SK-N-MC (cell line): Measurements from ENCODE around the gene DIPK1B.

Experiments
- DNase-seq: peaks from one replicate; pipeline ENCODE4 v3.0.0-alpha.2; 2011; ENCODE audit warnings: low read depth, low spot score
- H3K27ac ChIP-seq: fragments of 200-600 bp; sonication (generic); 2 replicates; pipeline ENCODE4 v1.5.1; 2016; ENCODE audit warnings: mixed run types
- H3K36me3 ChIP-seq: fragments of 200-600 bp; sonication (generic); 2 replicates; pipeline ENCODE4 v1.6.1; 2017; ENCODE audit warnings: antibody characterized with exemption, low read length, mixed read lengths; ENCODE audit not compliant: insufficient read depth
- H3K4me3 ChIP-seq: fragments of 200-600 bp; sonication (generic); 2 replicates; pipeline ENCODE4 v1.5.1; 2016
- H3K9ac ChIP-seq: fragments of 200-600 bp; sonication (generic); 2 replicates; pipeline ENCODE4 v1.8.0; 2017; ENCODE audit warnings: mixed run types, mixed read lengths; ENCODE audit not compliant: insufficient read length
- H3K9me3 ChIP-seq: fragments of 200-600 bp; sonication (generic); 2 replicates; pipeline ENCODE4 v1.6.1; 2017; ENCODE audit warnings: low read depth, mild to moderate bottlenecking, antibody characterized with exemption, low read length, moderate library complexity, mixed read lengths
- EZH2 ChIP-seq: fragments of 200-600 bp; sonication (generic); IDR thresholded peaks from one replicate; pipeline ENCODE4 v1.6.1; 2017; ENCODE audit warnings: antibody characterized with exemption
- FOXP2 ChIP-seq: optimal IDR thresholded peaks from 2 replicates; pipeline ENCODE3; 2011; ENCODE audit warnings: mild to moderate bottlenecking, moderate library complexity; ENCODE audit not compliant: insufficient read depth; ENCODE audit errors: extremely low read length, control extremely low read depth
- POLR2AphosphoS5 ChIP-seq: IDR thresholded peaks from 2 replicates; pipeline ENCODE4 v1.6.1; 2012; ENCODE audit warnings: mild to moderate bottlenecking, low read depth, low read length, borderline replicate concordance

Gene DIPK1B

DNA sequence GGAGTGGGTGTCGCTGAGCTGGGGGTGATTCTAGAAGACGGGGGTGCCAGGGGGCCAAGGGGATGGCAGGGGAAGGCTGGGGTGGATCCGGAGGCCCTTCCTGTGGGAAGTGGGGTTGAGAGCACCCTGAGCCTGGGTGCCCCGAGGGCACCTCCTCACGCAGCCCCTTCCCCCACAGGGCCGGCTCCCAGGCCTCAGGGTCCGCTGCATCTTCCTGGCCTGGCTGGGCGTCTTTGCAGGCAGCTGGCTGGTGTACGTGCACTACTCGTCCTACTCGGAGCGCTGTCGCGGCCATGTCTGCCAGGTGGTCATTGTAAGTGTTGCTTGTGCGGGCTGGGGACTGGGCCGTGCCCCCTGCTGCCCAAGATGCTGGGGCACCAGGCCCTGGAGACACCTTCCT lies 5.0 kb downstream of the DIPK1B start:
- H3K9ac ChIP-seq, result no peak overlapping the region
- H3K27ac ChIP-seq, result no peak overlapping the region
- H3K4me3 ChIP-seq, result no peak overlapping the region
- no peaks in the 10 kb centered on the region; the same call in 1 of the 2 replicates for H3K36me3 ChIP-seq
- H3K9me3 ChIP-seq, result no peaks in the 10 kb centered on the region
- TF ChIP-seq FOXP2, result no peak
- no peak for TF ChIP-seq EZH2
- TF ChIP-seq POLR2AphosphoS5, result no peak
- DNase-seq, result no peak

DNA sequence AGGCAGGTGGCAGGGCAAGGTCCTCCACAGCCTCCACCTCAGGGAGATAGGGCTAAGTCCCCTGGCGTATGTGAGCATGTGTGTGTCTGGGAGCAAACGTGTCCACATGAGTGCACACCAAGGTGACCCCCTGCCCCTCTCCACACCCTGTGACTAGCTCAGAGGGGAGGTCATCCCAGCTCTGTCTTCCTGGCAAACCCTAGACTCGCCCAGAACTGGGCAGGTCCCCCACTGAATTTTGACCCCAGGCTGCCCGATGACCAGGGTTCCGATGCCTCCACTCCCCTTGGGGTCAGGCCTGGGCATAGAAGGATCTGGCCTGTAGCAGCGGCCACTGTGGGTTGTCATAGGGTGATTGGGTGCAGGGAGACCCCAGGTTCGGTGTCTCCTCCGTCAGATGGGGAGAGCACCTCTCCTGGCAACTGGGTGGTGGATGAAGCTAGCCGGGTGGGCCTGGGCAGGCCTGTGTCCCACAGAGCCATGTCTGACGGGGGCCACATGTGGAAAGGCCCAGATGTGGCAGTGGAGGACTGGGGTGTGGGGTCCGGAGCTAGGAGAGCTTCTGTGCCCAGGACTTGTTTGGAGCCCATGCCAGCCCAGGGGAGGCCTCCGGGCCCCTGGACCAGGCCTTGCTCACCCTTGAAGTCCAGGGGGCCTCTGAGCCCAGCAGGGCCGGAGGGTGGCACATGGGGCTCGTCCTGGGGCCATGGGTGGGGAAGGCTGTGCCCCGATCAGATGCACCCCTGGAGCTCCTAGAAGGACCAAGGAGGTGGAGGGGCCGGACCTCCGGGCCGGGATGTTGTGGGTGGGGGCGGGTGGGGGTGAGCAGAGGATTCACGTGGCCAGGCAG lies 6.2 kb downstream of the DIPK1B start:
- Histone ChIP-seq H3K9me3 (no peaks in the 10 kb centered on the region), H3K27ac (no peak overlapping the region), H3K4me3 (no peak overlapping the region), H3K9ac (no peak overlapping the region), H3K36me3 (peaks cover 6% of the 10 kb centered on the region)
- DNase-seq, result no peak
- no peak for TF ChIP-seq FOXP2
- no peak for TF ChIP-seq POLR2AphosphoS5
- no peak for TF ChIP-seq EZH2

DNA sequence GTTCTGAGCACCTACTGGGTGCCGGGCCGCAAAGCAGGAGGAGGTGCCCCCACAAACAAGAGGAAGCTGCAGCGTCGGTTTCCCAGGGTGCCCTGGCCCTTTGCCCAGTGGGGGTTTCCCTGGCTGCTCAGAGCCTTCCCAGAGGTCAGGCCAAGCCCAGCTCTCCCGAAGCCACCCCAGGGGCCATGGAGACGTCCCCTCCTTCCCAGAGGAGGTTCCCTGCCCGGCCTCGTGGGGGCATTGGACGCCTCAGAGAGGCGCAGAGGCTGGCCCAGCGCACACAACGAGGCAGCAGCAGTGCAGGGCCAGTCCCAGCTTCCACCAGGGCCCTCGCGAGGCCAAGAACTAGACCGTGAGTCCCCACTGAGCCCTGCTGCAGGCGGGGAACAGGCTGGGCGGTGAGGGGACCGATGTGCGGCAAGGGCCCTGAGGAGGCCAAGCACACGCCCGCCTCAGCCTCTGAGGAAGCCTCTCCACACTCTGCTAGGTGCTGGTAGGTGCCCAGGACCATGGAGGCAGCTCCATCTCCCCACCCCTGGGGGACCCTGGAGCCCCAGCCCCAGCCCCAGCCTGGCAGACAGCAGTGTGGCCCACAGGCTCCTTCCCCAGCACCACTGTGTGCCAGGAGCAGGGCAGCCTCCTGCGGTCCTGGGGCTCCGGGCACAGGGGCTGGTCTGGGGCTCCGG lies 7.0 kb downstream of the DIPK1B start:
- Histone ChIP-seq H3K36me3 (peaks cover 13% of the 10 kb centered on the region), H3K4me3 (no peak overlapping the region), H3K9me3 (no peaks in the 10 kb centered on the region), H3K27ac (no peak overlapping the region), H3K9ac (no peak overlapping the region)
- TF ChIP-seq POLR2AphosphoS5, result no peak
- no peak for TF ChIP-seq FOXP2
- TF ChIP-seq EZH2, result no peak
- no peak for DNase-seq

DNA sequence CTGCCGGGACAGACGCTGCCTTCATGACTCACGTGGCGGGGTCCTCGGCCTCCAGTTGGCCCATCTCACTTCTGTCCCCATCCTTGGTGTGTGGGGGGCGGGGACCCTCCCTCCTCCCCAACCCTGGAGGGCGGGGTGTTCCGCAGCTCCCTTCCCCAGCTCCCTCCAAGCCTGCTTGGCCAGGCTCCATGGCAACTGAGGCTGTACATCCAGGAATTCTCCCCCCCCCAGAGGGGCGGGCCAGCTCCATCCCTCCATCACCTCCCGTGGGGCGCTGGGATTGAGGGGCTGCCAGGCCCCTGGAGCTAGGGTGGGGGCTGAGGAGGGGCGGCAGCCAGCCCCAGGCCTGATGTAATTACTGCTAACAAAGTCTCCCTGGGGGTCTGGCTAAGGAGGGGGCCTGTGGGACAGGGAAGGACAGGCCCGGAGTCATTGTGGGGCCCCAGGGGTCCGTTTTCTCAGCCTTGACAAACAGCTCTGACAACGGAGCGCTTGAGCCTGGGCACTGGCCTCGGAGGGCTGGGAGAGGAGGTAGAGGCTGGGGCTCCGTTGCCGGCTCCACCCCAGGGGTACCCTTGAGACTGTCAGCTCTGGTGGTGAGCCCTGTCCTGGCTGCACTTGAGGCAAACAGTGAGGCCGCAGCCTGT lies 8.0 kb downstream of the DIPK1B start:
- DNase-seq, result no peak
- H3K4me3 ChIP-seq, result no peak overlapping the region
- H3K9me3 ChIP-seq, result no peaks in the 10 kb centered on the region
- no peak for TF ChIP-seq FOXP2
- no peak for TF ChIP-seq EZH2
- peak; percentile 11; the same call in 1 of the 2 replicates for TF ChIP-seq POLR2AphosphoS5
- H3K9ac ChIP-seq, result no peak overlapping the region
- 0 out of 2 replicates have a peak overlapping the region, but pooled peaks have one; percentile 31 for H3K27ac ChIP-seq
- peaks cover 23% of the 10 kb centered on the region for H3K36me3 ChIP-seq

DNA sequence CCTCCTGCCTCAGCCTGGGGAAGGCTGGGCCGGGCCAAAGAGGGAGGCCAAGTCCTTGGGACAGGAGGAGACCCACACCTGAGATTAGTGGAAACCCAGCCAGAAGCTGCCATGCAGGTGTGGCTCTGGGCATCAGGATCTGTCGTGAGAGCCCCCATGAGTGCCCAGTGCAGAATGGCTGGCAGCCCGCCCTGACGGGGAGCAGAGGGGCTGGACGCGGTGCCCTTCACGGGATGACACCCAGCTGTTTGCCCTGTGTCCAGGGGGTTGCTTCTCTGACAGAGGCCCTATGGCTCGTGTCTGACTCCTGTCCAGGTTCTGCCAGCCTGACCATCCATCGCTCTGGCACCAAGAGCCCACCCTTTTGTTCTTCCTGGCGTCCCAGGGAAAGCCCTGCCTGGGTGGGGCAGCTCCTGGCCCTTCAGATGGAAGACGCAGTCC lies 8.5 kb downstream of the DIPK1B start:
- 0 out of 2 replicates have a peak overlapping the region, but pooled peaks have one; percentile 31 for H3K27ac ChIP-seq
- H3K9me3 ChIP-seq, result no peaks in the 10 kb centered on the region
- H3K36me3 ChIP-seq, result peaks cover 28% of the 10 kb centered on the region
- TF ChIP-seq FOXP2 (no peak), EZH2 (no peak), POLR2AphosphoS5 (no peak)
- no peak overlapping the region for H3K4me3 ChIP-seq
- no peak overlapping the region for H3K9ac ChIP-seq
- DNase-seq, result no peak

DNA sequence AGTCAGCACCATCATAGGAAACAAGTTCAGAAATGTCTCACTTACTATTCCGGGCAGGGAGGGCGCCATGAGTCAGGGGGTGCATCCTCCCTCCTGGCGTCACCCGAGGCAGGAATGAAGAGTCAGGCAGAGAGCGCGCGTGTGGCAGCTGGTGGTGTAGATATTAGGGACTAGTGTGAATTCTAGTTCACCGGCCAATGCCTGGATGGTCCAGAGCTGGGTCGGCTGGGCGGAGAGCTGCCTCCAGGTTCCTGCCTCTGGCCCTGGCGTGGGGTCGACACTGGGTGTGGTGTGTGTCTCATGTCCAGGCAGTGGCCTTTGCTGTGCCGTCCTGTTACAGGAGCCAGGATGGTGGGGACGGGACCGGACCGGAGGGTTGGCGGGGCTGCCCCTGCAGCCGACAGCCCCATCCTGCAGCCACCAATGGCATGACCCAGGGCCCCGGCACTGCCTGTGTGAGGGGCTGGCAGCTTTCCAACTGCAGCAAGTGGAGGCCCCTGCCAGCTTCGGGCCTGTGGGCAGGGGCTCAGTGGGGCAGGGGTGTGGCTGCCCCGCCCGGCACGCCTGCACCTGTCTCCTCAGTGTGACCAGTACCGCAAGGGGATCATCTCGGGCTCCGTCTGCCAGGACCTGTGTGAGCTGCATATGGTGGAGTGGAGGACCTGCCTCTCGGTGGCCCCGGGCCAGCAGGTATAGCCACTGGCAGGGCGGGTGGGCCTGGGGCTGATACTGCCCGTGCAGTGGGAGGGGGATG lies 9.1 kb downstream of the DIPK1B start:
- no peak for DNase-seq
- no peaks in the 10 kb centered on the region for H3K9me3 ChIP-seq
- no peak overlapping the region for H3K9ac ChIP-seq
- H3K27ac ChIP-seq, result no peak overlapping the region
- H3K36me3 ChIP-seq, result peaks cover 34% of the 10 kb centered on the region
- TF ChIP-seq FOXP2 (no peak), POLR2AphosphoS5 (peak; percentile 43; the same call in 1 of the 2 replicates)
- H3K4me3 ChIP-seq, result no peak overlapping the region

DNA sequence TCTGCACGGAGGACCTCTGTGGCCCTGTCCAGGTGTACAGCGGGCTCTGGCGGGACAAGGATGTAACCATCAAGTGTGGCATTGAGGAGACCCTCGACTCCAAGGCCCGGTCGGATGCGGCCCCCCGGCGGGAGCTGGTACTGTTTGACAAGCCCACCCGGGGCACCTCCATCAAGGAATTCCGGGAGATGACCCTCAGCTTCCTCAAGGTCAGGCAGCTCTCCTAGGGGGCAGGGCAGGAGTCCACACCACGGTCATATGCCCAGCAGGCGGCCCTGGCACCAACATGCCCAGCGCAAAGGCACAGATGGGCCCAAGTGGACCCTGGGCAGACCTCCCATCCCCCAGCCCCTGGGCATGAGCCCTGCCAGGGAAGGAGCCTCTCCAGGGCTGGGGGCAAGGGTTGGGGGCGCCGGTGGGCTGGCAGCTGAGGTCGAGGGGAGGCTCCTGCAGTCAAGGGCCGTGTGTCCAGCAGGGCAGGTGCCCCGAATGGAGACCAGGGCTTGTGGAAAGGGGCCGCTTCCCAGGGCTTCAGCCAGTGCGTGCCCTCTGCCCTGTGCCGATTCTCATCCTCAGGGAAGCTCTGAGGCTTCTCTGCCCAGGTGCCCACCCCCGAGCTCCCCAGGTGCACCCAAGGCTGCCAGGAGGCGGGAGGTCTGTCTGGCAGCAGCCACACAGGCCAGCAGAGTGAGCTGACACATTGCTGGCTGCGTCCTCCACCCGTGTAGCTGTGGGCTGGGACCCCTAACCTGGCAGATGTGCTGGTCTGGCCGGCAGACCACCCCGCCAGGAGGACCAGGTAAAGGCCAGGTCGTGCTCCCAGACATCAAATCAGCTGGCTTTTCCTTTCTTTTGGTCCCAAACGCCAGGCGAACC lies 10.0 kb downstream of the DIPK1B start:
- H3K36me3 ChIP-seq, result peaks cover 40% of the 10 kb centered on the region
- 0 out of 2 replicates have a peak, but pooled peaks have one; percentile 22 for TF ChIP-seq POLR2AphosphoS5
- no peak for TF ChIP-seq EZH2
- H3K9me3 ChIP-seq, result no peaks in the 10 kb centered on the region
- DNase-seq, result no peak
- no peak overlapping the region for H3K9ac ChIP-seq
- H3K27ac ChIP-seq, result no peak overlapping the region
- H3K4me3 ChIP-seq, result no peak overlapping the region
